ENCODE data around the gene COX6B2. TPM values are rescaled to one million over a fixed set of nuclear protein-coding genes. Genes with fewer than 3 reads are reported as not detected.

Gene COX6B2
- total RNA-seq, 1 donor from 2014 or later = 0.29 TPM

GRCh38 chr19:55365245-55365644 is 10.7 kb upstream of the COX6B2 start:
- DNase-seq (ENCODE audit: low read depth) = no peak
- Histone ChIP-seq H3K4me3 (ENCODE audit: low read depth, low read length) (no peak overlapping the region), H3K36me3 (ENCODE audit: control insufficient read depth, insufficient read depth, low read length) (no peaks in the 10 kb centered on the region), H3K27me3 (ENCODE audit: control insufficient read depth, insufficient read depth, low read length) (no peaks in the 10 kb centered on the region)
- TF ChIP-seq CTCF (IDR thresholded peaks at IDR 0.05; ENCODE audit: insufficient read depth, low read length, poor library complexity, severe bottlenecking) = no peak

- Histone ChIP-seq H3K36me3 (ENCODE audit: control insufficient read depth, insufficient read depth, low read length) (no peaks in the 10 kb centered on the region), H3K27me3 (ENCODE audit: control insufficient read depth, insufficient read depth, low read length) (no peaks in the 10 kb centered on the region), H3K4me3 (ENCODE audit: low read depth, low read length) (no peak within 1 kb of the TSS)
- TF ChIP-seq CTCF (IDR thresholded peaks at IDR 0.05; ENCODE audit: insufficient read depth, low read length, poor library complexity, severe bottlenecking) = no peak
- no peak for DNase-seq (ENCODE audit: low read depth)
Measured at GRCh38 chr19:55362990-55363716, 8.6 kb upstream of the COX6B2 start, which contains the start of gene GARIN5B. Gene GARIN5B (minus strand): TSS chr19:55363260. CDS start chr19:55363066, 194 bp downstream.

DNA sequence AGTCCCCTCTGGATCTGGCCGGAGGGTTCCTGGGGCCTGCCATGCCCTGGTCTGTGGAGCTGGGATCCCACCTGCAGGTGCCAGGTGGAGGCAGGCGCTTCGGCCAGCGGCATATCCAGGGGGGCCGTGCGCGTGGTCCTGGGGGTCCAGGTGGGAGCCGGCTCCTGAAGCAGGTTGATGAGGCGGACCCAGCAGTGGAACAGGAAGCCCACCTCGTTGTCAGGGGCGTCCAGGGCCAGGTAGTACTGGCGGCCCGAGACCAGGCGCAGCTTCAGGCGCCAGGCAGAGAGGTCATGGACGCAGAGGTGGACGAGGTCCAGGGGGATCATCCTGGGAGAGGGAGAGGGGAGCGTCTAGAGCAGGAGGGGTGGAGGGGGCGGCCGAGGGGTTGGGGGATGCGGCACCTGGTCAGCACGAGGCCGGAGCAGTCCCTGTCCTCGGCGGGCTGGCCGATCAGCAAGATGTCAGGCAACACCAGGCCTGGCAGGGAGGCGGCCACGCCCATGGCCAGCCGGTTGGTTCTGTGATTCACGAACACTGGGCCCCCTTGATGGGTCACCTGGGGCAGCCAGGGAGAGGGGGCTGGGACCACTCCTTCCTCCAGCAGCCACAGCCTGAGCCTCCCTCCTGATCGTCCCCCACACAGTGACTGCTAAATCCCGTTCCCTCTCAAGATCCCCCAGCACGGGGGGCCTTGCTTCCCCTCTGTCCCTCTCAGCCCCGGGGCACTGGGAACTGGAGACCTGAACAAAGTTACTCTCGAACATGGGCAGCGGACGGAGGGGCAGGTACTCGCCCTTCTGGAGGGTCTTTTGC is 7.9 kb upstream of the COX6B2 start:
- Histone ChIP-seq H3K4me3 (ENCODE audit: low read depth, low read length) (no peak overlapping the region), H3K36me3 (ENCODE audit: control insufficient read depth, insufficient read depth, low read length) (no peaks in the 10 kb centered on the region), H3K27me3 (ENCODE audit: control insufficient read depth, insufficient read depth, low read length) (peaks cover 2% of the 10 kb centered on the region)
- no peak for DNase-seq (ENCODE audit: low read depth)
- TF ChIP-seq CTCF (IDR thresholded peaks at IDR 0.05; ENCODE audit: insufficient read depth, low read length, poor library complexity, severe bottlenecking) = no peak

GRCh38 chr19:55360902-55361301 is 6.4 kb upstream of the COX6B2 start:
- TF ChIP-seq CTCF (IDR thresholded peaks at IDR 0.05; ENCODE audit: insufficient read depth, low read length, poor library complexity, severe bottlenecking) = no peak
- Histone ChIP-seq H3K27me3 (ENCODE audit: control insufficient read depth, insufficient read depth, low read length) (peaks cover 8% of the 10 kb centered on the region), H3K36me3 (ENCODE audit: control insufficient read depth, insufficient read depth, low read length) (no peaks in the 10 kb centered on the region), H3K4me3 (ENCODE audit: low read depth, low read length) (no peak overlapping the region)
- DNase-seq (ENCODE audit: low read depth) = no peak

DNA sequence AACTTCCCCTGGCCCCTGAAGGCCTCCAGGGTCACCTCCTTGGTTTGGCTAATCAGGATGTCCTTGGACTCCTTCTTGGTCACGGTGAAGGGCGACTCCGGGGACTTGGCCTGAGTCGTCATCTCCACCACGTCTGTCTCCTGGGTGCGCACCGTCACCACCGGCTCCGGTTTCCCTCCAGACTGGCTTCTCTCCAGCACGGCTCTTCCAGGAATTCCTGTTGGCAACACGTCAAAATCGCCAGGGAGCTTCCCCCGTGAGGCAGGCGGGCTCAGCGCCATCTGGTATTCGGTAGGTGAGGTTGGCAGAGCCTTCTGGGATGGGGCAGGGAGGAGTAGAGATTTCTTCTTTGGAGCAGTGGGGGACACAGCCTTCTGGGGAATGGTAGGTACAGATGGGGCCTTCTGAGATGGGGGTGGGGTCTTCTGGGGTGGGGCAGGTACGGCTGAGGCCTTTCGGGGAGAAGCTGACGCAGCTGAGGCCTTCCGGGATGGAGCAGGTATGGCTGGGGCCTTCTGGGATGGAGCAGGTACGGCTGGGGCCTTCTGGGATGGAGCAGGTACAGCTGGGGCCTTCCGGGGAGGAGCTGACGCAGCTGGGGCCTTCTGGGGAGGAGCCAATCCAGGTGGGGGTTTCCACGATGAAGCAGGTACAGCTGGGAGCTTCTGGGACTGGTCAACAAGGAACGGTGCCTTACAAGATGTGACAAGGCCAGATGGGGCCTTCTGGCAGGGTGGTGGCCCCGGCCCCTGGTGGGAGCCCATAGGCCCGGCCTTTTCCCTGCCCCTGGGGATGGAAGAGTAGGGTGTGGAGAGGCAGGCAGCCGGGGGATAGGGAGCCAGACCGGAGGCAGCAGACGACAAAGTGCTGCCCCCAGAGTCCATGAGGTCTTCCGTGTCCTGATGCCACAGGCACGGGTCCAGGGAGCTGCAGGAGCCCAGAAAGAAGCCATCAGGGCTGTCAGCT is 4.7 kb upstream of the COX6B2 start:
- no peaks in the 10 kb centered on the region for H3K36me3 ChIP-seq (ENCODE audit: control insufficient read depth, insufficient read depth, low read length)
- no peak for DNase-seq (ENCODE audit: low read depth)

More for the DNA sequence above, 4.7 kb upstream of the COX6B2 start:
- TF ChIP-seq CTCF (IDR thresholded peaks at IDR 0.05; ENCODE audit: insufficient read depth, low read length, poor library complexity, severe bottlenecking) = no peak
- Histone ChIP-seq H3K27me3 (ENCODE audit: control insufficient read depth, insufficient read depth, low read length) (peaks cover 13% of the 10 kb centered on the region), H3K4me3 (ENCODE audit: low read depth, low read length) (no peak overlapping the region)

Measured in kidney epithelial cell (primary cell).